ENCODE data around the gene RXRA. TPM values are rescaled to one million over a fixed set of nuclear protein-coding genes. Genes with fewer than 3 reads are reported as not detected.

RXRA gene
- total RNA-seq, 1 experiment from 2014 or later, result 31.6 TPM

GRCh38 chr9:134468358-134468757 is 142.1 kb downstream of the RXRA start:
- Histone ChIP-seq H3K27ac (ENCODE audit: low read length) (no peak overlapping the region), H3K4me1 (ENCODE audit: control insufficient read depth, insufficient read depth, low read length) (no peaks in the 10 kb centered on the region), H3K4me3 (ENCODE audit: low read depth in 2 of 2, low read length in 2 of 2) (no peak overlapping the region), H3K27me3 (ENCODE audit: control insufficient read depth, insufficient read depth, low read length) (no peaks in the 10 kb centered on the region), H3K9me3 (ENCODE audit: control insufficient read depth, insufficient read depth, low read depth, low read length) (no peaks in the 10 kb centered on the region), H3K36me3 (ENCODE audit: control insufficient read depth, insufficient read depth, low read length) (no peaks in the 10 kb centered on the region)
- ATAC-seq, result no peak
- ChIA-PET POLR2A (no interaction called here), CTCF (no interaction called here)
- TF ChIP-seq POLR2AphosphoS5 (IDR thresholded peaks at IDR 0.05; ENCODE audit: low read depth, low read length) (no peak), CTCF (IDR thresholded peaks at IDR 0.05) (no peak), REST (IDR thresholded peaks at IDR 0.05; ENCODE audit: insufficient read depth in 1 of 2, low read depth in 2 of 2, low read length in 1 of 2) (no peak), TCF7L2 (IDR thresholded peaks at IDR 0.05; ENCODE audit: low read depth, low read length) (no peak), SIN3A (IDR thresholded peaks at IDR 0.05; ENCODE audit: borderline replicate concordance, insufficient read depth, low read depth, low read length) (no peak)
- in situ Hi-C loops (cut with HindIII; ENCODE audit: low pct_unique_long_range_greater_than_20kb, low sequenced_read_pairs), result no loop called here
- no peak for DNase-seq (ENCODE audit: low read depth, low spot score)
- BruUV-seq (replicated peaks), result no TSS peak
- intact Hi-C loops (cut with micrococcal nuclease; ENCODE audit: unreplicated experiment), result no loop called here

GRCh38 chr9:134469041-134469875 is 143.0 kb downstream of the RXRA start:
- in situ Hi-C loops (cut with HindIII; ENCODE audit: low pct_unique_long_range_greater_than_20kb, low sequenced_read_pairs) (no loop called here), intact Hi-C loops (cut with micrococcal nuclease; ENCODE audit: unreplicated experiment) (no loop called here)
- ChIA-PET POLR2A (no interaction called here), CTCF (no interaction called here)
- DNase-seq (ENCODE audit: low read depth, low spot score) (no peak), ATAC-seq (peak; percentile 55; the same call in 1 of the 2 replicates)
- Histone ChIP-seq H3K27ac (ENCODE audit: low read length) (no peak overlapping the region), H3K4me3 (ENCODE audit: low read depth in 2 of 2, low read length in 2 of 2) (no peak overlapping the region), H3K27me3 (ENCODE audit: control insufficient read depth, insufficient read depth, low read length) (no peaks in the 10 kb centered on the region), H3K9me3 (ENCODE audit: control insufficient read depth, insufficient read depth, low read depth, low read length) (no peaks in the 10 kb centered on the region), H3K36me3 (ENCODE audit: control insufficient read depth, insufficient read depth, low read length) (no peaks in the 10 kb centered on the region), H3K4me1 (ENCODE audit: control insufficient read depth, insufficient read depth, low read length) (no peaks in the 10 kb centered on the region)
- BruUV-seq (replicated peaks), result no TSS peak
- TF ChIP-seq REST (IDR thresholded peaks at IDR 0.05; ENCODE audit: insufficient read depth in 1 of 2, low read depth in 2 of 2, low read length in 1 of 2) (no peak), CTCF (IDR thresholded peaks at IDR 0.05) (no peak), SIN3A (IDR thresholded peaks at IDR 0.05; ENCODE audit: borderline replicate concordance, insufficient read depth, low read depth, low read length) (no peak), POLR2AphosphoS5 (IDR thresholded peaks at IDR 0.05; ENCODE audit: low read depth, low read length) (no peak), TCF7L2 (IDR thresholded peaks at IDR 0.05; ENCODE audit: low read depth, low read length) (no peak)

Measured in Panc1 (cell line).